Neutrophil (primary cell): Measurements from ENCODE around the gene ICAM1.
A peak's percentile ranks its signal among the peaks of the same experiment; 100 is the strongest.

Experiments used
- H3K27ac ChIP-seq: fragments of 200-600 bp; sonication (generic); 2 replicates; pipeline ENCODE4 v1.5.1; 2016; ENCODE audit warnings: mild to moderate bottlenecking, moderate library complexity
- H3K27me3 ChIP-seq: fragments of 200-600 bp; sonication (generic); 2 replicates; pipeline ENCODE4 v1.6.0; 2016; ENCODE audit warnings: mild to moderate bottlenecking
- H3K36me3 ChIP-seq: fragments of 200-600 bp; sonication (generic); 2 replicates; pipeline ENCODE4 v1.5.1; 2017
- H3K4me1 ChIP-seq, 2 experiments: fragments of 200-600 bp in 1 of 2; sonication (generic) in 1 of 2; 1 replicate in 1 of 2; 2 replicates in 1 of 2; pipeline versions ENCODE4 v1.5.1 to v1.6.1; 2013 to 2016; ENCODE audit warnings: low read depth in 1 of 2, low read length in 1 of 2, mild to moderate bottlenecking in 1 of 2, moderate library complexity in 1 of 2; ENCODE audit not compliant: control insufficient read depth in 1 of 2, insufficient read depth in 1 of 2
- H3K4me3 ChIP-seq, 2 experiments: fragments of 200-600 bp in 1 of 2; sonication (generic) in 1 of 2; 1 replicate in 1 of 2; 2 replicates in 1 of 2; pipeline ENCODE4 v1.5.1; 2013 to 2016; ENCODE audit warnings: low read depth in 1 of 2, low read length in 1 of 2, mild to moderate bottlenecking in 1 of 2, moderate library complexity in 1 of 2
- H3K9me3 ChIP-seq: fragments of 200-600 bp; sonication (generic); 2 replicates; pipeline ENCODE4 v1.5.1; 2016
- TF ChIP-seq, protein P1 (sequence below): fragments of 200-600 bp; sonication (generic); IDR thresholded peaks from 2 replicates; pipeline ENCODE4 v1.5.1; 2016; ENCODE audit warnings: antibody characterized with exemption

The ICAM1 gene

DNA sequence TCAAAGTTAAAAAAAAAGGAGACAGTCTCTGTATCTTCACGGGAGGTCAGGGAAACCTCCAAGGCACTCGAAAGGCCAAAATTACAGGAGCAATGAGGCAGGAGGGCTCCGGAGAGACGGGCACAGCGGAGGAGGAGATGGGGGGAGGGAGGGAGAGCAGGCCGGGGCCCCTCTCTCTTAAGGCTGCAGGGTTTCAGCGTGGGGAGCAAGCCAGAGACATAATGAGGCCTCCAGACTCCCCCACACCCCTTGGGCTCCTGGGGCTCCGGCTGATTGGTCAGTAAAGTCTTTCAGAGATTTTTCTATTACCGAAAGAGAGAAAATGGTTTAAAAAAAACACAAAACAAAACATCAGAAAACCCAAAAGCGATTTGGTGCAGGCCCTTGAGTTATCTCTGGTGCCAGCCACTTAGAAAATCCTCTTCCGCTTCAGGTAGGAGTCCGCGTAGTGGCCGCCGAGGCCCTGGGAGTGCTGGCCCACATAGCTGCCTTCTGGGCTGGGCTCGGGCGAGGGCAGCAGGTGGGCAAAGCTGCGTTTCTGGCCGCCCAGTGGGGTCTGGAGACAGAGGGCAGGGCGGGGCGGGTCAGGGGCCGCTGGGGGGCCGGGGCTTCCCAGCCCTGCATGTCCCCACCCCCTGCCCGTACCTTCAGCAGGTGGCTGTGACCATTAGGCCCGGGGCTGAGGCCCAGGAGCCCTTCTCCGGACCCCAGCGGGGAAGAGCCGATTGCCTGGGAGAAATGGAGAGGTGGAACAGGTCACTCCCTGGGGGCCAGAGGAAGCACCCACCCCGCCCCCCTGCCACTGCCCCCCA lies 46.3 kb downstream of the ICAM1 start:
- TF ChIP-seq, protein P1, sequence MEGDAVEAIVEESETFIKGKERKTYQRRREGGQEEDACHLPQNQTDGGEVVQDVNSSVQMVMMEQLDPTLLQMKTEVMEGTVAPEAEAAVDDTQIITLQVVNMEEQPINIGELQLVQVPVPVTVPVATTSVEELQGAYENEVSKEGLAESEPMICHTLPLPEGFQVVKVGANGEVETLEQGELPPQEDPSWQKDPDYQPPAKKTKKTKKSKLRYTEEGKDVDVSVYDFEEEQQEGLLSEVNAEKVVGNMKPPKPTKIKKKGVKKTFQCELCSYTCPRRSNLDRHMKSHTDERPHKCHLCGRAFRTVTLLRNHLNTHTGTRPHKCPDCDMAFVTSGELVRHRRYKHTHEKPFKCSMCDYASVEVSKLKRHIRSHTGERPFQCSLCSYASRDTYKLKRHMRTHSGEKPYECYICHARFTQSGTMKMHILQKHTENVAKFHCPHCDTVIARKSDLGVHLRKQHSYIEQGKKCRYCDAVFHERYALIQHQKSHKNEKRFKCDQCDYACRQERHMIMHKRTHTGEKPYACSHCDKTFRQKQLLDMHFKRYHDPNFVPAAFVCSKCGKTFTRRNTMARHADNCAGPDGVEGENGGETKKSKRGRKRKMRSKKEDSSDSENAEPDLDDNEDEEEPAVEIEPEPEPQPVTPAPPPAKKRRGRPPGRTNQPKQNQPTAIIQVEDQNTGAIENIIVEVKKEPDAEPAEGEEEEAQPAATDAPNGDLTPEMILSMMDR = no peak
- Histone ChIP-seq H3K36me3 (peaks cover 64% of the 10 kb centered on the region), H3K9me3 (no peaks in the 10 kb centered on the region), H3K27me3 (peaks cover 8% of the 10 kb centered on the region), H3K4me3 (no peak overlapping the region), H3K27ac (peak overlapping the region; percentile 52), H3K4me1 (peaks cover 10 to 11% of the 10 kb centered on the region in 2 experiments)

DNA sequence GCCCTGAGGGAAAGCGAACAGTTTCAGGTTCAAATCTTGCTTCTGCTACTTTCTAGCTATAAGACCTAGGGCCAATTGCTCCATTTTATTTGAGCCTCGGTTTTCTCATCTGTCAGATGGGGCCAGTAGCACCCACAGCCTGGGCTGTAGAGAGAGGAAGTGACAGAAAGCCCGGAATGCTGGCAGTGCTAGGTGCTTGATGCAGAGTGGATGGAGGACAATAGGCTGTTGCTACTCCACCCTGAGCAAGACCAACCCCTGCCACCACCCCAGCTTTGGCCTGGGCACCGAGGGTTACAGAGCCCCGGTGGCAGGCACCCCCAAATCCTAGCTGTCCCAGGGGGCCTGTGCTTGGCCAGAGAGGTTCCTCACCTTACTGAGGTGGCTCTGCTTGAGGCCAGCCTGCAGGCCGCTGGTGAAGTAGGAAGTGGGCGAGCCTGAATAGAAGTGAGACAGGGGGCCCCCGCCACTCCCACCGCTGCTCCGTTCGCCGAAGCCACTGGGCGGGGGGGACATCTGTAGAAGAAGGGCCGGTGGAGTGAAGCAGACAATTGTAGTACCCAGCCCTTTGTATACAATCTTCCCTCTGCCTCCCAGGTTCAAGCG lies 47.0 kb downstream of the ICAM1 start:
- peak overlapping the region; percentile 52 for H3K27ac ChIP-seq
- peaks cover 10 to 11% of the 10 kb centered on the region in 2 experiments for H3K4me1 ChIP-seq
- no peaks in the 10 kb centered on the region for H3K9me3 ChIP-seq
- H3K36me3 ChIP-seq = peaks cover 71% of the 10 kb centered on the region
- peaks cover 8% of the 10 kb centered on the region for H3K27me3 ChIP-seq
- H3K4me3 ChIP-seq = no peak overlapping the region
- TF ChIP-seq, protein P1 = no peak

DNA sequence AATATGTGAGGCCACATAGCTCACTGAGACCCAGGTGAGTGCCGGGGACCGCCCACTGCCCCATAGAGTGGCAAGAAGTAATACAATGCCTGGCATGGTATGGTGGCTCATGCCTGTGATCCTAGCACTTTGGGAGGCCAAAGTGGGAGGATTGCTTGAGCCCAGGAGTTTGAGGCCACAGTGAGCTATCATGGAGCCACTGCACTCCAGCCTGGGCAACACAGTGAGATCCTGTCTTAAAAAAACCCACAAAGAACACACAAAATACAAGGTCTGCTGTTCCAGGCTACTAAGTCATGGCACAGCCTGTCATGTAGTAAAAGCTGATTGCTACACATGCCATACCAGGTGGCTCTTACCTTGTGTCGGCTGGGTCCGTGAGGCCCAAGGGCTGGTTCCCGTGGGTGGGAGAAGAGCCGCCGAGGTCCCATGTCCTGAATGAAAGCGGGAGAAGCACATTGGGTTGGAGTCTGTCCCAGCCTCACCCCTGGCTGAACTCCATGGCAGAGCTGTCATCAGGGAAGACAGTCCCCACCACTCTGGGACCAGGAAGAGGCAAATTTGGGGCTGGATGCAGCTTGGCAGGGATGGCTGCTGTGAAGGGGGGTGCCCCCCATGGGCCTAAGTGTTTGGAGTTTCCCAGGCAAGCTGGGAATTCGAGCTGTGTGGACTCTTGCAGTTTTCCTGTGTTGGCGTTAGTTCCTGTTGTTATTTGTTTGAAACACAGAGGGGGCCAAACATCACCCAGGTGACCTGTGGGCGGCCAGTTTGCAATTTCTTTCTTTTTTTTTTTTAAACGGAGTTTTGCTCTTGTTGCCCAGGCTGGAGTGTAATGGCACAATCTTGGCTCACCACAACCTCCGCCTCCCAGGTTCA lies 48.1 kb downstream of the ICAM1 start:
- Histone ChIP-seq H3K4me1 (peaks cover 10 to 11% of the 10 kb centered on the region in 2 experiments), H3K27ac (no peak overlapping the region), H3K27me3 (peaks cover 8% of the 10 kb centered on the region), H3K9me3 (no peaks in the 10 kb centered on the region), H3K36me3 (peaks cover 82% of the 10 kb centered on the region), H3K4me3 (no peak overlapping the region)
- TF ChIP-seq, protein P1 = no peak

DNA sequence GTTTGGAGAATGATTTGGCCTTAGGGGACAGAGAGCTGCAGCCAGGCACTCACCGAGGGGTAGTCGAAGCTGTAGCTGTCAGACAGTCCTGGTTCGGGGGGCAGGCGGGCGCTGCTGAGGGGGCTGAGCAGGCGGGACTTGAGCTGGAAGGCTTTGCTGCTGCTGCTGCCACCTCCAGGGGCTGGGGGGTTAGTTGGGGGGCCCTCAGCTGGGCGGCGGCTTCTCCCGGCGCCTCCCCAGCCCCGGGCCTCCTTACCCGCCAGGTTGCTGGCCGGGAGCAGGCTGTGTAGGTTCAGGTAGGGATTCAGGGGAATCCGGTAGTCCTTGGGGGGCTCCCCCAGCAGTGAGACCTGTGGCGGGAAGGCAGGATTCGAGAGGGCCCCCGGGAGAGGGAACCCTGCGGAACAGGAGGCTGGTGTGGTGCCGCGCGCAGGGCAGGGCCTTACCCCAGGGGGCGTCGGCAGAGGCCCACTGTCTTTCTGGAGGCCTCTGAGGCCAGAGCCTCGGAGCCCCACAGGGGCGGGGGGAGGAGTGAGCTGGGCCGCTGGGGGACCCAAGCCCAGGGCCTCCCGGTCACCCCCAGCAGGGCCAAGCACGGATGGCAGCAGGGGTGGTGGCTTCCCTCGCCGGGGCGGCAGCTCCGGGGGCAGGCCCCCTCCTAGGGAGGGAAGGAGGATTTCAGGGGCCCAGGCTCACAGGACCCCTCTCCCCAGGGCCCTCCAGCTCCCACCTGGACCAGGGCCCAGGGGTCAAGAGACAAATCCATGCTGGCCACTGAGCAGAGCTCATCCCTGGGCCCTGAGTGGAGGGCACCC lies 49.9 kb downstream of the ICAM1 start:
- Histone ChIP-seq H3K36me3 (peaks cover 98% of the 10 kb centered on the region), H3K9me3 (no peaks in the 10 kb centered on the region), H3K27ac (no peak overlapping the region), H3K4me3 (no peak overlapping the region), H3K4me1 (peaks cover 2 to 4% of the 10 kb centered on the region in 2 experiments), H3K27me3 (no peaks in the 10 kb centered on the region)
- TF ChIP-seq, protein P1 = no peak

DNA sequence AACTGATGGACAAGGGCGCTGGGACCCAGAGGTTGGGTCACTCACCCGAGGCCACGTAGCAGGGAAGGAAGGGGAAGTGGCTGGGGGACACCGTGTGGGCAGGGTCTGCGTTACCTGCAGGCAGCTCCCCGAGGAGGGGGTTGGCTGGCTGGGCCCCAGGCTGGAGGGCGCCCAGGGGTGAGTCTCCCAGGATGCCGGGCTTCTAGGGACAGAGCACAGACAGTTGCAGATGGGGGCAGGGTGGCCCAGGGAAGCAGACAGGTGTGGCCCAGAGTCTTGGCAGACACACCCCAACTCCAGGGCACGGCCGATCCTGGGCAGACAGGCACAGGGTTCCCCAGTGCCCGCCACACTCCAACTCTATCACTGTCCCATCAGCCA lies 50.5 kb downstream of the ICAM1 start:
- Histone ChIP-seq H3K9me3 (no peaks in the 10 kb centered on the region), H3K4me1 (no peaks in the 10 kb centered on the region), H3K27me3 (no peaks in the 10 kb centered on the region), H3K27ac (no peak overlapping the region), H3K36me3 (peaks cover 99% of the 10 kb centered on the region), H3K4me3 (no peak overlapping the region)
- TF ChIP-seq, protein P1 = no peak
